Ascending aorta (tissue), 2 donors: ENCODE measurements around the gene IGDCC3. TPM values are rescaled to one million over a fixed set of nuclear protein-coding genes. Genes with fewer than 3 reads are reported as not detected.

ENCODE experiments used
- DNase-seq, 2 donors: peaks; one replicate each; pipeline ENCODE4 v3.0.0-alpha.2; 2019; ENCODE audit warnings: low spot score in 2 of 2
- H3K27ac ChIP-seq, 2 donors: fragments of 200-600 bp; sonication (generic); one replicate each; pipeline ENCODE4 v1.5.1; 2016 to 2017; ENCODE audit warnings: mild to moderate bottlenecking in 1 of 2
- H3K27me3 ChIP-seq: fragments of 200-600 bp; sonication (generic); one replicate; pipeline ENCODE4 v1.5.1; 2017
- H3K36me3 ChIP-seq, 2 donors: fragments of 200-600 bp; sonication (generic); one replicate each; pipeline ENCODE4 v1.5.1; 2016
- H3K4me1 ChIP-seq, 2 donors: fragments of 200-600 bp; sonication (generic); one replicate each; pipeline ENCODE4 v1.5.1; 2016 to 2017; ENCODE audit warnings: mild to moderate bottlenecking in 1 of 2
- H3K4me3 ChIP-seq, 2 donors: fragments of 200-600 bp; sonication (generic); one replicate each; pipeline ENCODE4 v1.5.1; 2016 to 2017; ENCODE audit warnings: mild to moderate bottlenecking in 1 of 2
- H3K9me3 ChIP-seq, 2 donors: fragments of 200-600 bp; sonication (generic); one replicate each; pipeline ENCODE4 v1.5.1; 2016
- intact Hi-C: fragments of 100-400 bp; cut with DNase I; formaldehyde crosslinking; loops from one replicate; pipeline ENCODE4 v1.15.1; 2023
- total RNA-seq: library from RNA; depleted of rRNA; stranded (reverse); fragments of >200 nt; gene quantifications from one replicate; pipeline ENCODE4 v1.1.0, GENCODE V29; 2016
- TF ChIP-seq, protein P1 (sequence below), 3 experiments: fragments of 200-600 bp in 2 of 3; fragments of 450-650 bp in 1 of 3; sonication (generic) in 2 of 3; IDR thresholded peaks; one replicate each; pipeline ENCODE4 v1.5.1; 2016 to 2019; ENCODE audit warnings: antibody characterized with exemption in 3 of 3, mild to moderate bottlenecking in 1 of 3, moderate library complexity in 1 of 3

The IGDCC3 gene
- total RNA-seq, 1 donor from 2014 or later = not detected

GRCh38 chr15:65394280-65394789 lies 16.5 kb upstream of the IGDCC3 start:
- Histone ChIP-seq H3K27ac (no peak overlapping the region), H3K36me3 (no peaks in the 10 kb centered on the region), H3K9me3 (no peaks in the 10 kb centered on the region), H3K4me1 (no peaks in the 10 kb centered on the region), H3K4me3 (no peak overlapping the region), H3K27me3 (peaks cover 8% of the 10 kb centered on the region)
- no peak for DNase-seq
- TF ChIP-seq, protein P1, sequence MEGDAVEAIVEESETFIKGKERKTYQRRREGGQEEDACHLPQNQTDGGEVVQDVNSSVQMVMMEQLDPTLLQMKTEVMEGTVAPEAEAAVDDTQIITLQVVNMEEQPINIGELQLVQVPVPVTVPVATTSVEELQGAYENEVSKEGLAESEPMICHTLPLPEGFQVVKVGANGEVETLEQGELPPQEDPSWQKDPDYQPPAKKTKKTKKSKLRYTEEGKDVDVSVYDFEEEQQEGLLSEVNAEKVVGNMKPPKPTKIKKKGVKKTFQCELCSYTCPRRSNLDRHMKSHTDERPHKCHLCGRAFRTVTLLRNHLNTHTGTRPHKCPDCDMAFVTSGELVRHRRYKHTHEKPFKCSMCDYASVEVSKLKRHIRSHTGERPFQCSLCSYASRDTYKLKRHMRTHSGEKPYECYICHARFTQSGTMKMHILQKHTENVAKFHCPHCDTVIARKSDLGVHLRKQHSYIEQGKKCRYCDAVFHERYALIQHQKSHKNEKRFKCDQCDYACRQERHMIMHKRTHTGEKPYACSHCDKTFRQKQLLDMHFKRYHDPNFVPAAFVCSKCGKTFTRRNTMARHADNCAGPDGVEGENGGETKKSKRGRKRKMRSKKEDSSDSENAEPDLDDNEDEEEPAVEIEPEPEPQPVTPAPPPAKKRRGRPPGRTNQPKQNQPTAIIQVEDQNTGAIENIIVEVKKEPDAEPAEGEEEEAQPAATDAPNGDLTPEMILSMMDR (IDR thresholded peaks at IDR 0.05) = no peak
- intact Hi-C loops = no loop called here

- no peak for DNase-seq
Observed at GRCh38 chr15:65393557-65393956, 15.8 kb upstream of the IGDCC3 start.

GRCh38 chr15:65393091-65393490 lies 15.3 kb upstream of the IGDCC3 start:
- TF ChIP-seq, protein P1 (IDR thresholded peaks at IDR 0.05) = no peak
- no peak overlapping the region for H3K27ac ChIP-seq
- no peak overlapping the region for H3K4me3 ChIP-seq
- peaks cover 8% of the 10 kb centered on the region for H3K27me3 ChIP-seq
- no peak for DNase-seq
- no peaks in the 10 kb centered on the region for H3K9me3 ChIP-seq
- H3K4me1 ChIP-seq = no peaks in the 10 kb centered on the region
- no peaks in the 10 kb centered on the region for H3K36me3 ChIP-seq
- intact Hi-C loops = no loop called here

More at GRCh38 chr15:65393557-65393956, 15.8 kb upstream of the IGDCC3 start:
- H3K27ac ChIP-seq = no peak overlapping the region
- H3K4me1 ChIP-seq = no peaks in the 10 kb centered on the region
- H3K4me3 ChIP-seq = no peak overlapping the region
- no peaks in the 10 kb centered on the region for H3K36me3 ChIP-seq
- TF ChIP-seq, protein P1 (IDR thresholded peaks at IDR 0.05) = no peak
- intact Hi-C loops = no loop called here
- no peaks in the 10 kb centered on the region for H3K9me3 ChIP-seq
- peaks cover 8% of the 10 kb centered on the region for H3K27me3 ChIP-seq

- TF ChIP-seq, protein P1 (IDR thresholded peaks at IDR 0.05) = no peak
- H3K4me3 ChIP-seq = no peak overlapping the region
- H3K4me1 ChIP-seq = no peaks in the 10 kb centered on the region
- H3K27ac ChIP-seq = no peak overlapping the region
- no peak for DNase-seq
- H3K36me3 ChIP-seq = no peaks in the 10 kb centered on the region
- intact Hi-C loops = no loop called here
- H3K9me3 ChIP-seq = no peaks in the 10 kb centered on the region
- H3K27me3 ChIP-seq = peaks cover 8% of the 10 kb centered on the region
Observed at GRCh38 chr15:65392368-65392767, 14.6 kb upstream of the IGDCC3 start.

DNA sequence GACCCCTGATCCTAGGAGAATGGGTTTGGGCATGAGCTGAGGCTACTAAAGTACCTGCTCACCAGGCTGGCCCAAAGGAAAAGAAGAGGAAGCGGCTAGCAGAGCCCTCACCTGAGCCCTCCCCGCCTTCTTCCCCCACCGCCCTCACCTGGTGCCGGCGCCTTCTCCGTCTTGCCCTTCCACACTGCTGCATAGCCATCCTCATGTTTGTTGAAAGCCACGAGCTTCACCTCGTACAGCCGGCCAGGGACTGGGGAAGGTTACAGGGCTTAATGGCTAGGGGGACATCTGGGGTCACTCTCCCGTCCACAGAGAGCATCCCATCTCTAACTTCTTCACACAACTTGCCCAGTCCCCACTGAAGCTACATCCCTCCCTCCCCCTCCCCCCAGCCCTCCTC lies 13.9 kb upstream of the IGDCC3 start:
- no peaks in the 10 kb centered on the region for H3K9me3 ChIP-seq
- TF ChIP-seq, protein P1 (IDR thresholded peaks at IDR 0.05) = no peak
- DNase-seq = no peak
- H3K4me1 ChIP-seq = no peaks in the 10 kb centered on the region
- H3K36me3 ChIP-seq = no peaks in the 10 kb centered on the region
- H3K27ac ChIP-seq = no peak overlapping the region
- no peak overlapping the region for H3K4me3 ChIP-seq
- peaks cover 8% of the 10 kb centered on the region for H3K27me3 ChIP-seq
- intact Hi-C loops = no loop called here

- H3K4me1 ChIP-seq = peaks cover 0 to under 1% of the 10 kb centered on the region in 2 donors
- H3K36me3 ChIP-seq = no peaks in the 10 kb centered on the region
- intact Hi-C loops = no loop called here
- H3K27ac ChIP-seq = no peak overlapping the region
- H3K9me3 ChIP-seq = no peaks in the 10 kb centered on the region
- H3K27me3 ChIP-seq = peaks cover 2% of the 10 kb centered on the region
- TF ChIP-seq, protein P1 (IDR thresholded peaks at IDR 0.05) = no peak
- no peak for DNase-seq
- no peak overlapping the region for H3K4me3 ChIP-seq
Observed at GRCh38 chr15:65390447-65390846, 12.6 kb upstream of the IGDCC3 start.
